Sigmoid colon (tissue), 7 donors: Measurements from ENCODE around the gene IGFBP3. TPM values are rescaled to one million over a fixed set of nuclear protein-coding genes. Genes with fewer than 3 reads are reported as not detected.
"Not testable (repeated sequence)": the region's sequence is repeated elsewhere in the genome, so short reads cannot be mapped to it uniquely, and the experiment has no call there.

Experiments used
- DNase-seq: peaks from one replicate; pipeline ENCODE4 v3.0.0-alpha.2; 2019
- H3K27ac ChIP-seq, 4 donors: fragments of 200-600 bp; sonication (generic); one replicate each; pipeline ENCODE4 v1.5.1; 2016 to 2019; ENCODE audit warnings: mild to moderate bottlenecking in 1 of 4
- H3K27me3 ChIP-seq, 3 donors: fragments of 200-600 bp; sonication (generic); one replicate each; pipeline ENCODE4 v1.5.1; 2019; ENCODE audit warnings: mild to moderate bottlenecking in 1 of 3
- H3K36me3 ChIP-seq, 4 donors: fragments of 200-600 bp; sonication (generic); one replicate each; pipeline ENCODE4 v1.5.1; 2016 to 2019
- H3K4me1 ChIP-seq, 4 donors: fragments of 200-600 bp; sonication (generic); one replicate each; pipeline ENCODE4 v1.5.1; 2017 to 2019
- H3K4me3 ChIP-seq, 4 donors: fragments of 200-600 bp; sonication (generic); one replicate each; pipeline ENCODE4 v1.5.1; 2017 to 2019; ENCODE audit warnings: mild to moderate bottlenecking in 2 of 4, moderate library complexity in 1 of 4
- H3K9me3 ChIP-seq, 4 donors: fragments of 200-600 bp in 3 of 4; sonication (generic) in 3 of 4; one replicate each; pipeline versions ENCODE4 v1.5.1 to v1.6.1; 2013 to 2019
- CTCF ChIP-seq, 4 experiments: fragments of 450-650 bp in 3 of 4; fragments of 200-600 bp in 1 of 4; IDR thresholded peaks; one replicate each; pipeline ENCODE4 v1.5.1; 2016 to 2019; ENCODE audit warnings: antibody characterized with exemption in 4 of 4, mild to moderate bottlenecking in 3 of 4, moderate library complexity in 2 of 4
- EP300 ChIP-seq, 4 donors: sonication (generic); formaldehyde crosslinking; IDR thresholded peaks; one replicate each; pipeline ENCODE4 v1.6.1; 2017; ENCODE audit warnings: antibody characterized with exemption in 4 of 4
- POLR2A ChIP-seq, 2 donors: fragments of 450-650 bp; IDR thresholded peaks; one replicate each; pipeline ENCODE4 v1.6.1; 2016; ENCODE audit warnings: antibody characterized with exemption in 2 of 2, mild to moderate bottlenecking in 2 of 2, moderate library complexity in 2 of 2
- POLR2AphosphoS5 ChIP-seq, 4 donors: sonication (generic); formaldehyde crosslinking; IDR thresholded peaks; one replicate each; pipeline ENCODE4 v1.6.1; 2017; ENCODE audit warnings: antibody characterized with exemption in 4 of 4
- WGBS, 2 donors: extraction: QIAGEN DNeasy Blood & Tissue Kit; methylation state at CpG; one replicate each; pipeline ENCODE4 v1.1.7; 2013; 5-methylcytosine and 5-hydroxymethylcytosine counted together
- intact Hi-C: fragments of 100-400 bp; cut with DNase I; formaldehyde crosslinking; loops from one replicate; pipeline ENCODE4 v1.15.1; 2023
- polyA plus RNA-seq, 3 donors: library from polyadenylated mRNA; stranded (reverse); fragments of 200-250 nt; gene quantifications; one replicate each; pipeline ENCODE4 v1.2.3, GENCODE V29; 2013
- total RNA-seq, 4 donors: library from RNA; depleted of rRNA; stranded (reverse); fragments of >200 nt; gene quantifications; one replicate each; pipeline ENCODE4 v1.1.0, GENCODE V29; 2016
- donor health status: healthy with polysubstance abuse.
- donor health status: Bipolar disorder and iron deficiency.
- donor health status: healthy.

The IGFBP3 gene
- total and polyA plus RNA-seq, 7 donors: 4.8 to 330 (median 54.0) TPM

- H3K4me3 ChIP-seq: no peak overlapping the region
- no peaks in the 10 kb centered on the region for H3K36me3 ChIP-seq
- no peaks in the 10 kb centered on the region for H3K4me1 ChIP-seq
- intact Hi-C loops: no loop called here
- DNase-seq: peak; percentile 36
- 75 to 81% methylated on average over 7 of the region's 7 CpGs for WGBS, 2 donors
- H3K9me3 ChIP-seq: no peaks in the 10 kb centered on the region
- TF ChIP-seq CTCF (IDR thresholded peaks at IDR 0.05) (no peak), POLR2AphosphoS5 (IDR thresholded peaks at IDR 0.05) (no peak), EP300 (IDR thresholded peaks at IDR 0.05) (no peak), POLR2A (IDR thresholded peaks at IDR 0.05) (no peak)
- no peak overlapping the region for H3K27ac ChIP-seq
- H3K27me3 ChIP-seq: no peaks in the 10 kb centered on the region
Observed at GRCh38 chr7:45968312-45968711, 47.2 kb upstream of the IGFBP3 start.

GRCh38 chr7:45967591-45968157 lies 46.6 kb upstream of the IGFBP3 start:
- H3K36me3 ChIP-seq: no peaks in the 10 kb centered on the region
- DNase-seq: peak; percentile 37
- intact Hi-C loops: no loop called here
- H3K4me1 ChIP-seq: no peaks in the 10 kb centered on the region
- H3K27ac ChIP-seq: no peak overlapping the region
- no peaks in the 10 kb centered on the region for H3K9me3 ChIP-seq
- 78 to 91% methylated on average over 5 of the region's 5 CpGs for WGBS, 2 donors
- no peak for TF ChIP-seq EP300 (IDR thresholded peaks at IDR 0.05)
- TF ChIP-seq POLR2A (IDR thresholded peaks at IDR 0.05): no peak
- no peak for TF ChIP-seq POLR2AphosphoS5 (IDR thresholded peaks at IDR 0.05)
- no peak for TF ChIP-seq CTCF (IDR thresholded peaks at IDR 0.05)
- H3K4me3 ChIP-seq: no peak overlapping the region
- no peaks in the 10 kb centered on the region for H3K27me3 ChIP-seq

GRCh38 chr7:45962861-45963260 lies 41.8 kb upstream of the IGFBP3 start:
- Histone ChIP-seq H3K4me3 (no peak overlapping the region), H3K36me3 (no peaks in the 10 kb centered on the region), H3K27me3 (no peaks in the 10 kb centered on the region), H3K27ac (no peak overlapping the region), H3K4me1 (no peaks in the 10 kb centered on the region), H3K9me3 (no peaks in the 10 kb centered on the region)
- no peak for DNase-seq
- intact Hi-C loops: no loop called here
- TF ChIP-seq CTCF (IDR thresholded peaks at IDR 0.05): no peak
- TF ChIP-seq POLR2A (IDR thresholded peaks at IDR 0.05): no peak
- TF ChIP-seq EP300 (IDR thresholded peaks at IDR 0.05): no peak
- TF ChIP-seq POLR2AphosphoS5 (IDR thresholded peaks at IDR 0.05): no peak
- 92 to 93% methylated on average over 6 of the region's 6 CpGs for WGBS, 2 donors

- no peak overlapping the region for H3K27ac ChIP-seq
- H3K36me3 ChIP-seq: no peaks in the 10 kb centered on the region
- 66 to 73% methylated on average over 3 of the region's 3 CpGs for whole genome bisulfite sequencing, 2 donors
- H3K9me3 ChIP-seq: peaks cover 0 to 8% (median 1%) of the 10 kb centered on the region in 4 donors
- DNase-seq: no peak
- no peaks in the 10 kb centered on the region for H3K27me3 ChIP-seq
- TF ChIP-seq POLR2A (IDR thresholded peaks at IDR 0.05) (no peak), EP300 (IDR thresholded peaks at IDR 0.05) (no peak), POLR2AphosphoS5 (IDR thresholded peaks at IDR 0.05) (no peak), CTCF (IDR thresholded peaks at IDR 0.05) (no peak)
- no peak overlapping the region for H3K4me3 ChIP-seq
- no peaks in the 10 kb centered on the region for H3K4me1 ChIP-seq
- intact Hi-C loops: no loop called here
Observed at GRCh38 chr7:45957721-45958120, 36.6 kb upstream of the IGFBP3 start.

- no peak for DNase-seq
- Histone ChIP-seq H3K4me3 (no peak overlapping the region), H3K9me3 (peaks cover 0 to 8% (median 1%) of the 10 kb centered on the region in 4 donors), H3K36me3 (no peaks in the 10 kb centered on the region), H3K27me3 (no peaks in the 10 kb centered on the region), H3K4me1 (no peaks in the 10 kb centered on the region), H3K27ac (no peak overlapping the region)
- WGBS, 2 donors: 90 to 91% methylated on average over 1 of the region's 1 CpG
- intact Hi-C loops: no loop called here
- TF ChIP-seq EP300 (IDR thresholded peaks at IDR 0.05) (no peak), POLR2A (IDR thresholded peaks at IDR 0.05) (no peak)
Observed at GRCh38 chr7:45955286-45955685, 34.2 kb upstream of the IGFBP3 start.

GRCh38 chr7:45953055-45953454 lies 32.0 kb upstream of the IGFBP3 start:
- H3K4me1 ChIP-seq, H3K36me3 ChIP-seq, H3K27me3 ChIP-seq, H3K4me3 ChIP-seq, H3K9me3 ChIP-seq, intact Hi-C loops, H3K27ac ChIP-seq, DNase-seq: not testable (repeated sequence)
- WGBS, 2 donors: 92% methylated on average over 21 to 23 of the region's 23 CpGs
